PC-3 (cell line): ENCODE results near the gene PCDH9. TPM values are rescaled to one million over a fixed set of nuclear protein-coding genes. Genes with fewer than 3 reads are reported as not detected.

Experiments
- ATAC-seq: fragments of 200-7000 bp; cut with Tn5 transposase; 2 replicates; pipeline ENCODE4 v1.9.1; 2020; ENCODE audit warnings: mild to moderate bottlenecking, moderate library complexity
- BruUV-seq: library from RNA; stranded (reverse); fragments of 400-500 nt; replicated peaks from 2 replicates; lab custom pipeline; 2021; lab: Mats Ljungman, UMichigan
- CTCF ChIA-PET: fragments of 300-600 bp; sonication (Branson Sonifier 250); formaldehyde crosslinking; loops from one replicate; lab custom pipeline; 2022; ENCODE audit warnings: antibody characterized with exemption; lab: Charles Lee
- POLR2A ChIA-PET: fragments of 300-600 bp; sonication (Branson Sonifier 250); formaldehyde crosslinking; loops from one replicate; lab custom pipeline; 2022; ENCODE audit warnings: antibody characterized with exemption; ENCODE audit not compliant: unreplicated experiment; lab: Charles Lee
- DNase-seq: peaks from one replicate; pipeline ENCODE4 v3.0.0-alpha.2; 2015
- H2AFZ ChIP-seq: fragments of 300-600 bp; sonication (generic); 2 replicates; pipeline ENCODE4 v1.6.0; 2016; ENCODE audit warnings: antibody characterized with exemption, low read length
- H3F3A ChIP-seq: fragments of 300-600 bp; sonication (generic); one replicate; pipeline ENCODE4 v1.6.0; 2017; ENCODE audit warnings: antibody characterized with exemption, low read length, control low read depth, mild to moderate bottlenecking; ENCODE audit not compliant: unreplicated experiment
- H3K27ac ChIP-seq: fragments of 300-600 bp; sonication (generic); 2 replicates; pipeline ENCODE4 v1.5.1; 2016; ENCODE audit warnings: mild to moderate bottlenecking, low read length
- H3K27me3 ChIP-seq: fragments of 300-600 bp; sonication (generic); 2 replicates; pipeline ENCODE4 v1.6.1; 2016; ENCODE audit warnings: low read length, mixed read lengths
- H3K36me3 ChIP-seq: fragments of 300-600 bp; sonication (generic); 2 replicates; pipeline ENCODE4 v1.6.1; 2016; ENCODE audit warnings: low read depth, mixed run types, low read length, mixed read lengths
- H3K4me1 ChIP-seq: fragments of 300-600 bp; sonication (generic); 2 replicates; pipeline ENCODE4 v1.5.1; 2016; ENCODE audit warnings: low read length; ENCODE audit not compliant: insufficient read depth
- H3K4me2 ChIP-seq: fragments of 300-600 bp; sonication (generic); 2 replicates; pipeline ENCODE4 v1.6.0; 2016; ENCODE audit warnings: low read length
- H3K4me3 ChIP-seq: fragments of 300-600 bp; sonication (generic); 2 replicates; pipeline ENCODE4 v1.5.1; 2016; ENCODE audit warnings: mild to moderate bottlenecking, low read length, mixed read lengths
- H3K79me2 ChIP-seq: fragments of 300-600 bp; sonication (generic); 2 replicates; pipeline ENCODE4 v1.6.1; 2017; ENCODE audit warnings: low read length, mixed read lengths
- H3K9ac ChIP-seq: fragments of 300-600 bp; sonication (generic); 2 replicates; pipeline ENCODE4 v1.6.0; 2016; ENCODE audit warnings: mild to moderate bottlenecking, low read length
- H3K9me2 ChIP-seq: fragments of 300-600 bp; sonication (generic); replicated peaks from 2 replicates; pipeline ENCODE4 v1.6.1; 2016; ENCODE audit warnings: mixed run types, low read length, mixed read lengths
- H3K9me3 ChIP-seq: fragments of 300-600 bp; sonication (generic); 2 replicates; pipeline ENCODE4 v1.6.1; 2016; ENCODE audit warnings: low read length, mixed read lengths
- H4K20me1 ChIP-seq: fragments of 300-600 bp; sonication (generic); 2 replicates; pipeline ENCODE4 v1.6.1; 2016; ENCODE audit warnings: low read length, mixed read lengths
- CTCF ChIP-seq: fragments of 300-600 bp; sonication (generic); conservative IDR thresholded peaks from 2 replicates; pipeline ENCODE4 v1.5.1; 2017; ENCODE audit warnings: antibody characterized with exemption, low read depth, mild to moderate bottlenecking, low read length
- EZH2 ChIP-seq: fragments of 300-600 bp; sonication (generic); IDR thresholded peaks from one replicate; pipeline ENCODE4 v1.6.1; 2017; ENCODE audit warnings: antibody characterized with exemption, mild to moderate bottlenecking, low read length; ENCODE audit not compliant: unreplicated experiment
- EZH2phosphoT487 ChIP-seq: fragments of 300-600 bp; sonication (generic); IDR thresholded peaks from 2 replicates; pipeline ENCODE4 v1.6.1; 2018; ENCODE audit warnings: mild to moderate bottlenecking, antibody characterized with exemption, low read length, borderline replicate concordance
- intact Hi-C: fragments of 100-400 bp; cut with micrococcal nuclease; formaldehyde crosslinking; loops from 2 replicates; pipeline ENCODE4 v1.9.0; 2023
- total RNA-seq: library from RNA; depleted of rRNA; stranded (reverse); fragments of >200 nt; gene quantifications from 2 replicates; pipeline ENCODE4 v1.2.3, GENCODE V29; 2014

The PCDH9 gene
- total RNA-seq, 1 experiment from 2014 or later, result 0.98 TPM

GRCh38 chr13:66914155-66914554 is 316.0 kb downstream of the PCDH9 start:
- no peak overlapping the region for H3K9ac ChIP-seq
- H3F3A ChIP-seq, result no peaks in the 10 kb centered on the region
- no peaks in the 10 kb centered on the region for H3K36me3 ChIP-seq
- ATAC-seq (no peak), DNase-seq (no peak)
- H3K4me3 ChIP-seq, result no peak overlapping the region
- intact Hi-C loops, result no loop called here
- no peaks in the 10 kb centered on the region for H3K9me2 ChIP-seq
- no peak overlapping the region for H3K27ac ChIP-seq
- H3K79me2 ChIP-seq, result no peaks in the 10 kb centered on the region
- no peaks in the 10 kb centered on the region for H4K20me1 ChIP-seq
- CTCF ChIA-PET, result no interaction called here
- H2AFZ ChIP-seq, result no peak overlapping the region
- no peaks in the 10 kb centered on the region for H3K27me3 ChIP-seq
- H3K9me3 ChIP-seq, result no peaks in the 10 kb centered on the region
- no peaks in the 10 kb centered on the region for H3K4me1 ChIP-seq
- POLR2A ChIA-PET, result no interaction called here
- no peak overlapping the region for H3K4me2 ChIP-seq
- BruUV-seq, result no TSS peak
- TF ChIP-seq EZH2, result no peak
- TF ChIP-seq EZH2phosphoT487, result no peak
- no peak for TF ChIP-seq CTCF

GRCh38 chr13:66911411-66911939 is 318.7 kb downstream of the PCDH9 start:
- Histone ChIP-seq H3K27me3 (no peaks in the 10 kb centered on the region), H3K79me2 (no peaks in the 10 kb centered on the region), H3K4me1 (no peaks in the 10 kb centered on the region), H3K4me3 (no peak overlapping the region), H3K36me3 (no peaks in the 10 kb centered on the region), H3K4me2 (no peak overlapping the region), H3F3A (no peaks in the 10 kb centered on the region), H3K9ac (no peak overlapping the region), H3K9me3 (no peaks in the 10 kb centered on the region), H3K9me2 (no peaks in the 10 kb centered on the region), H2AFZ (no peak overlapping the region), H4K20me1 (no peaks in the 10 kb centered on the region), H3K27ac (no peak overlapping the region)
- POLR2A ChIA-PET, result no interaction called here
- CTCF ChIA-PET, result no interaction called here
- BruUV-seq, result no TSS peak
- intact Hi-C loops, result no loop called here
- DNase-seq (no peak), ATAC-seq (no peak)
- TF ChIP-seq EZH2phosphoT487, result no peak
- no peak for TF ChIP-seq EZH2
- TF ChIP-seq CTCF, result no peak

- Histone ChIP-seq H3K4me1 (no peaks in the 10 kb centered on the region), H4K20me1 (no peaks in the 10 kb centered on the region), H3K27me3 (no peaks in the 10 kb centered on the region), H3K4me2 (no peak overlapping the region), H3K4me3 (no peak overlapping the region), H3F3A (no peaks in the 10 kb centered on the region), H3K79me2 (no peaks in the 10 kb centered on the region), H3K9me3 (no peaks in the 10 kb centered on the region), H3K36me3 (no peaks in the 10 kb centered on the region), H3K27ac (no peak overlapping the region), H3K9ac (no peak overlapping the region), H2AFZ (no peak overlapping the region), H3K9me2 (no peaks in the 10 kb centered on the region)
- ATAC-seq (no peak), DNase-seq (no peak)
- CTCF ChIA-PET, result no interaction called here
- POLR2A ChIA-PET, result no interaction called here
- TF ChIP-seq EZH2phosphoT487 (no peak), EZH2 (no peak), CTCF (no peak)
- intact Hi-C loops, result no loop called here
- BruUV-seq, result no TSS peak
These were observed 330.2 kb downstream of the PCDH9 start for GRCh38 chr13:66899955-66900354.
